Heart left ventricle (tissue), 13 donors: ENCODE measurements around the gene MICALL1.

ENCODE experiments used
- CTCF ChIP-seq, 12 donors: fragments of 200-600 bp; sonication (generic) in 4 of 12; IDR thresholded peaks; one replicate each; pipeline versions ENCODE4 v1.5.0 to v1.8.0; 2018 to 2022; ENCODE audit warnings: antibody characterized with exemption in 12 of 12, mild to moderate bottlenecking in 5 of 12
- POLR2A ChIP-seq, 2 donors: fragments of 450-650 bp; IDR thresholded peaks; one replicate each; pipeline ENCODE4 v1.6.1; 2017; ENCODE audit warnings: antibody characterized with exemption in 2 of 2, mild to moderate bottlenecking in 2 of 2, moderate library complexity in 2 of 2
- donor health status: ischemic (EF 13 %, LVEDD 7.1; RV severe dilation, severe dysfunction).
- donor health status: DM: no; HTN: yes; CAD: no.
- donor health status: DM: no; HTN: no; CAD: no.
- donor health status: ischemic (EF 25% LVEDD 6.9; RV normal size, moderate dysfunction).
- donor health status: ischemic (EF 25% LVEDD 5.7; RV mildly dilated, moderate dysfunction).
- donor health status: ischemic (EF 35%, LVEDD 5.7; RV mildly dilated, moderate dysfunction).
- donor health status: nonischemic (EF 11% LVEDD 7.7; RV severe dilation, severe dysfunction).
- donor health status: DM: yes; HTN: yes; CAD: no.
- donor health status: PGD.
- donor health status: ischemic (EF 29% LVEDD 5.4; RV normal size, mild dysfunction).
- donor health status: nonischemic (EF 23%, LVEDD 6.1; RV moderate dilation, normal function).

GRCh38 chr22:37982938-37983859 lies 77.1 kb downstream of the MICALL1 start:
- peak in 7 of 12 donors; percentile 16 to 26 (median 21) for TF ChIP-seq CTCF (IDR thresholded peaks at IDR 0.05)
- TF ChIP-seq POLR2A (IDR thresholded peaks at IDR 0.05): no peak
